Neural cell (in vitro differentiated cells): ENCODE data around the gene DGKG.

ENCODE experiments used
- EP300 ChIP-seq: fragments of 450-650 bp; conservative IDR thresholded peaks from 2 replicates; pipeline ENCODE4 v1.6.1; 2014; ENCODE audit warnings: antibody characterized with exemption, mild to moderate bottlenecking, moderate library complexity; ENCODE audit not compliant: poor library complexity, severe bottlenecking
- EZH2 ChIP-seq: fragments of 200-600, 300-800 bp; shearing (Covaris generic), sonication (generic); IDR thresholded peaks from 2 replicates; pipeline ENCODE4 v1.6.1; 2014; ENCODE audit warnings: antibody characterized with exemption, low read length, borderline replicate concordance, mild to moderate bottlenecking; ENCODE audit not compliant: insufficient read depth, poor library complexity, severe bottlenecking
- MXI1 ChIP-seq: fragments of 450-650 bp; conservative IDR thresholded peaks from 2 replicates; pipeline ENCODE4 v1.6.1; 2014; ENCODE audit warnings: antibody characterized with exemption, mild to moderate bottlenecking; ENCODE audit not compliant: poor library complexity, severe bottlenecking
- POLR2AphosphoS5 ChIP-seq: IDR thresholded peaks from 2 replicates; pipeline ENCODE4 v1.6.1; 2012
- RAD21 ChIP-seq: fragments of 450-650 bp; conservative IDR thresholded peaks from 2 replicates; pipeline ENCODE4 v1.6.1; 2014; ENCODE audit warnings: antibody characterized with exemption, mild to moderate bottlenecking, moderate library complexity
- SMC3 ChIP-seq: fragments of 450-650 bp; conservative IDR thresholded peaks from 2 replicates; pipeline ENCODE4 v1.6.1; 2014; ENCODE audit warnings: antibody characterized with exemption, mild to moderate bottlenecking, moderate library complexity; ENCODE audit not compliant: poor library complexity
- TAF1 ChIP-seq: IDR thresholded peaks from 2 replicates; pipeline ENCODE4 v1.6.1; 2012; ENCODE audit warnings: low read depth
- TF ChIP-seq, protein P1 (sequence below): fragments of 450-650 bp; IDR thresholded peaks from 2 replicates; pipeline ENCODE4 v1.5.1; 2014; ENCODE audit warnings: antibody characterized with exemption, mild to moderate bottlenecking, moderate library complexity; ENCODE audit not compliant: poor library complexity, severe bottlenecking
- TF ChIP-seq, protein P2 (sequence below): IDR thresholded peaks from 2 replicates; pipeline ENCODE4 v1.6.1; 2012; ENCODE audit warnings: borderline replicate concordance

DNA sequence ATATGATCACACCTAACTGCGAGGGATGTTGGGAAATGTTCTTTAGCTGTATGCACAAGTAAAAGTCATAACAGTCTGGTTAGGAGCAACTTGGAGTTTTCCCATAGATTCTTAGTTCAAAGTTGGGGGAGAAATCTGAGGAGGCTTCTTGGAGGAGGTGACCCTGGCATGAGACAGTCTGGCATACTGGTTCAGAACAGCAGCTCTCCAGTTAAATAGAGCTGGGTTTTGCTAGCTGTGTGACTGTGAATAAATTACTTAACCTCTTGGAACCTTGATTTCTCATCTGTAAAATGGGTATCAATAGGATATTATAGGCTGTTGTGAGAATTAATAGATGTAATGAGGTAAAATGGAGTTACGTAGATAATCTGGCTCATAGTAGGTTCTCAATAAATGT, 49.1 kb upstream of the DGKG start:
- TF ChIP-seq EZH2 = no peak
- TF ChIP-seq, protein P1, sequence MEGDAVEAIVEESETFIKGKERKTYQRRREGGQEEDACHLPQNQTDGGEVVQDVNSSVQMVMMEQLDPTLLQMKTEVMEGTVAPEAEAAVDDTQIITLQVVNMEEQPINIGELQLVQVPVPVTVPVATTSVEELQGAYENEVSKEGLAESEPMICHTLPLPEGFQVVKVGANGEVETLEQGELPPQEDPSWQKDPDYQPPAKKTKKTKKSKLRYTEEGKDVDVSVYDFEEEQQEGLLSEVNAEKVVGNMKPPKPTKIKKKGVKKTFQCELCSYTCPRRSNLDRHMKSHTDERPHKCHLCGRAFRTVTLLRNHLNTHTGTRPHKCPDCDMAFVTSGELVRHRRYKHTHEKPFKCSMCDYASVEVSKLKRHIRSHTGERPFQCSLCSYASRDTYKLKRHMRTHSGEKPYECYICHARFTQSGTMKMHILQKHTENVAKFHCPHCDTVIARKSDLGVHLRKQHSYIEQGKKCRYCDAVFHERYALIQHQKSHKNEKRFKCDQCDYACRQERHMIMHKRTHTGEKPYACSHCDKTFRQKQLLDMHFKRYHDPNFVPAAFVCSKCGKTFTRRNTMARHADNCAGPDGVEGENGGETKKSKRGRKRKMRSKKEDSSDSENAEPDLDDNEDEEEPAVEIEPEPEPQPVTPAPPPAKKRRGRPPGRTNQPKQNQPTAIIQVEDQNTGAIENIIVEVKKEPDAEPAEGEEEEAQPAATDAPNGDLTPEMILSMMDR = no peak
- TF ChIP-seq, protein P2, sequence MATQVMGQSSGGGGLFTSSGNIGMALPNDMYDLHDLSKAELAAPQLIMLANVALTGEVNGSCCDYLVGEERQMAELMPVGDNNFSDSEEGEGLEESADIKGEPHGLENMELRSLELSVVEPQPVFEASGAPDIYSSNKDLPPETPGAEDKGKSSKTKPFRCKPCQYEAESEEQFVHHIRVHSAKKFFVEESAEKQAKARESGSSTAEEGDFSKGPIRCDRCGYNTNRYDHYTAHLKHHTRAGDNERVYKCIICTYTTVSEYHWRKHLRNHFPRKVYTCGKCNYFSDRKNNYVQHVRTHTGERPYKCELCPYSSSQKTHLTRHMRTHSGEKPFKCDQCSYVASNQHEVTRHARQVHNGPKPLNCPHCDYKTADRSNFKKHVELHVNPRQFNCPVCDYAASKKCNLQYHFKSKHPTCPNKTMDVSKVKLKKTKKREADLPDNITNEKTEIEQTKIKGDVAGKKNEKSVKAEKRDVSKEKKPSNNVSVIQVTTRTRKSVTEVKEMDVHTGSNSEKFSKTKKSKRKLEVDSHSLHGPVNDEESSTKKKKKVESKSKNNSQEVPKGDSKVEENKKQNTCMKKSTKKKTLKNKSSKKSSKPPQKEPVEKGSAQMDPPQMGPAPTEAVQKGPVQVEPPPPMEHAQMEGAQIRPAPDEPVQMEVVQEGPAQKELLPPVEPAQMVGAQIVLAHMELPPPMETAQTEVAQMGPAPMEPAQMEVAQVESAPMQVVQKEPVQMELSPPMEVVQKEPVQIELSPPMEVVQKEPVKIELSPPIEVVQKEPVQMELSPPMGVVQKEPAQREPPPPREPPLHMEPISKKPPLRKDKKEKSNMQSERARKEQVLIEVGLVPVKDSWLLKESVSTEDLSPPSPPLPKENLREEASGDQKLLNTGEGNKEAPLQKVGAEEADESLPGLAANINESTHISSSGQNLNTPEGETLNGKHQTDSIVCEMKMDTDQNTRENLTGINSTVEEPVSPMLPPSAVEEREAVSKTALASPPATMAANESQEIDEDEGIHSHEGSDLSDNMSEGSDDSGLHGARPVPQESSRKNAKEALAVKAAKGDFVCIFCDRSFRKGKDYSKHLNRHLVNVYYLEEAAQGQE = no peak
- TF ChIP-seq EP300 = no peak
- no peak for TF ChIP-seq SMC3
- no peak for TF ChIP-seq RAD21
- no peak for TF ChIP-seq POLR2AphosphoS5
- TF ChIP-seq TAF1 = no peak
- TF ChIP-seq MXI1 = no peak
